Activated naive CD4-positive, alpha-beta T cell treated with anti-CD3 and anti-CD28 coated beads, Interleukin-2, amount 50 U/mL, for 72 hours (primary cell): ENCODE data around the gene CYP51A1. TPM values are rescaled to one million over a fixed set of nuclear protein-coding genes. Genes with fewer than 3 reads are reported as not detected.
"Not testable (repeated sequence)": the region's sequence is repeated elsewhere in the genome, so short reads cannot be mapped to it uniquely, and the experiment has no call there.

Experiments
- ATAC-seq, 2 donors: fragments of 150-1000 bp; cut with Tn5 transposase; 2 replicates each; pipeline ENCODE4 v1.10.0; 2021; ENCODE audit warnings: mild to moderate bottlenecking in 2 of 2, moderate library complexity in 2 of 2
- DNase-seq, 2 donors: peaks; one replicate each; pipeline ENCODE4 v3.0.0; 2021 to 2022; ENCODE audit warnings: low spot score in 2 of 2
- H3K27ac Mint-ChIP-seq, 2 donors: one replicate each; pipeline ENCODE4 v1.8.0; 2022; ENCODE audit warnings: mild to moderate bottlenecking in 2 of 2, mixed read lengths in 2 of 2
- H3K36me3 Mint-ChIP-seq, 2 donors: one replicate each; pipeline ENCODE4 v1.8.0; 2022; ENCODE audit warnings: mixed read lengths in 2 of 2
- H3K9me3 Mint-ChIP-seq, 2 donors: one replicate each; pipeline ENCODE4 v1.8.0; 2022; ENCODE audit warnings: mixed read lengths in 2 of 2
- total RNA-seq, 2 donors: library from RNA; stranded (reverse); gene quantifications; one replicate each; pipeline ENCODE4 v1.2.3, GENCODE V29; 2022

CYP51A1 gene
- total RNA-seq: 10 to 100 TPM; 25.5 to 46.5 TPM

DNA sequence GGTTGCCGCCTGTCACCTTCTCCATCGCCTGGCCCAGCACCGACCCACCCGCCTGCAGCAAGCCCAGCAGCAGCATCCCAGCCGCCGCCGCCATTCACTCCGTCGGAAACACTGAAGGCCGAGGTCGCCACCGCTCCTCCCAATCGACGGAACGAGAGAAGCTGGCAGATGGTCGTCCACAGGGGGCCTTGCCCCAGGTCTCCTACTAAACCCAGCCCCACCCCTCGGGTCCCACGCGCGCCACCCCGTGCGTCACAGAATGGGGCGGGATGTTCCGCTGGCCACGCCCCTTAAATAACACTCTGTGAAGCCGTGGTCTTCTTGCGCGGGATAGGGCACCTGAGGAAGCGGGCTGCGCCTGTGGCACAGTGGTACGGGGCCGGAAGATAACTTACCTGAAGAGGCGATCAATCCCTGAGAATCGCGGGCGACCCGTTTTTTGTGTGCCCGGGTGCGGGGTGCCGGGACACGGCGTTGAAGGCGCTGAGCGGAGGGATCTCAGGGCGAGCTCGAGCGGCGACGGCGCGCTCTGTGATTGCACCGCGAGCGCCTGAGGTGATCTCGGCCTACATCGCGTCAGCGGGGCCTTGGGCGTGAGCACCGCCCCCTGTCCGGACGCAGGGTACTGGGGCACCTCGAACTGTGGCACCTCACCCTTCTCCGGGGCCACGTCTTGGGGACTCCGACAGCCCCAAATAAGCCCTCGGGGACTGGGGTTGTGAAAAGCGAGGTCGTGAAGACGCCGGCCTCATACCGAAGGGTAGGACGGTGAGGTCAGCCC is at the start of gene CYP51A1:
Gene CYP51A1 (minus strand): TSS at position 207 of the 781 bp plus-strand sequence. CDS start 113 bp downstream, at position 94.
- H3K9me3 Mint-ChIP-seq: no peaks in the 10 kb centered on the region

GRCh38 chr7:92178928-92179924 is 44.9 kb upstream of the CYP51A1 start, which contains the start of gene LRRD1:
Gene LRRD1, minus strand, starts transcription at chr7:92179142. Its CDS starts 13,940 bp downstream, at chr7:92165202.
- Mint-ChIP-seq H3K36me3 (no peaks in the 10 kb centered on the region), H3K27ac (peak within 1 kb of the TSS in 1 of 2 donors; percentile 40), H3K9me3 (no peaks in the 10 kb centered on the region)
- peak; percentile 92 to 99 for DNase-seq
- peak; percentile 100 for ATAC-seq

More for the DNA sequence above, at the start of gene CYP51A1:
- DNase-seq (peak; percentile 92 to 93), ATAC-seq (peak; percentile 92 to 94)
- Mint-ChIP-seq H3K36me3 (peaks cover 12 to 15% of the 10 kb centered on the region in 2 donors), H3K27ac (peak within 1 kb of the TSS; percentile 93 to 97)

DNA sequence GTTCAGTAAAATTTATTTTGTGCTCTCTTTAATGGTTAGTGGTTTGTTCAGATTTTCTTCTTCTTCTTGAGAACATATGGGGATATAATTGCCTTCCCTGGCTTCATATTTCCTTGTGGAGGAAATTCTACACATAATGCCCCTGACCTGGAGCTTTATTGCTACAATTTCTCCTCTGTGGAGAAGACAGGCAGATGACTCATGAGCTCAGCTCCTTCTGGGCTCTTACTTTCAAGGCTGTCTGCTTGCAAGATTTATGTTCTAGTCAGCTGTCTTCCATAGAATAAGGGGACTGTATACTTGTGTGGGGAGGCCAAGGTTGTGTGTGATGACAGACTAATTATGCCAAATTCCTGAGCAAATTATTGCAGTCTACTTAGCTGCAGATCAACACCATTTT is 43.1 kb upstream of the CYP51A1 start:
- Mint-ChIP-seq H3K9me3 (no peaks in the 10 kb centered on the region), H3K36me3 (no peaks in the 10 kb centered on the region), H3K27ac (no peak overlapping the region)
- DNase-seq (no peak), ATAC-seq (no peak)

GRCh38 chr7:92169529-92169928 is 35.3 kb upstream of the CYP51A1 start:
- not testable (repeated sequence) for H3K27ac Mint-ChIP-seq, ATAC-seq, H3K36me3 Mint-ChIP-seq, DNase-seq, H3K9me3 Mint-ChIP-seq

DNA sequence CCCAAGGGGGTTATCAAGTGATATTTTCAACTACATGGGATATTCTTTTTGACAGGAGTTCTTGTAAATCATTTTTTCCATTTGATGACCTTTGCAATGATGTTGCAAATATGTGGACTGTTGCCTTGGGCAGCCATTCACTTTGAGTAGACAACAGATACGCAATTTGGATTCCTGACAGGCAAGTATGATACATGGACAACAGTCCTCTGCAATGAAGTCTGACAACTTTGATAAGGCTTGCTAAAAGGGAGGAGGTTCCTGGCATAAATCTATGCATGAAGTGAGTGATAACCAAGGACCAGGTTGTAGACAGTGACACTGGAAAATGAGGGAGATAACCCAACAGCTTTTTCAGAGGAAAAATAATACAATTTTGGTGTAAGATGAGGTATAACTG is 27.0 kb upstream of the CYP51A1 start:
- no peaks in the 10 kb centered on the region for H3K9me3 Mint-ChIP-seq
- no peaks in the 10 kb centered on the region for H3K36me3 Mint-ChIP-seq
- ATAC-seq (no peak), DNase-seq (no peak)
- no peak overlapping the region for H3K27ac Mint-ChIP-seq

- no peak for ATAC-seq
- H3K9me3 Mint-ChIP-seq: no peaks in the 10 kb centered on the region
- DNase-seq: no peak
- H3K36me3 Mint-ChIP-seq: no peaks in the 10 kb centered on the region
- no peak overlapping the region for H3K27ac Mint-ChIP-seq
These were observed 24.6 kb upstream of the CYP51A1 start for GRCh38 chr7:92158660-92159575.

- H3K9me3 Mint-ChIP-seq: no peaks in the 10 kb centered on the region
- ATAC-seq (no peak), DNase-seq (no peak)
- no peak overlapping the region for H3K27ac Mint-ChIP-seq
- H3K36me3 Mint-ChIP-seq: no peaks in the 10 kb centered on the region
These were observed 22.7 kb upstream of the CYP51A1 start for GRCh38 chr7:92156990-92157389.

DNA sequence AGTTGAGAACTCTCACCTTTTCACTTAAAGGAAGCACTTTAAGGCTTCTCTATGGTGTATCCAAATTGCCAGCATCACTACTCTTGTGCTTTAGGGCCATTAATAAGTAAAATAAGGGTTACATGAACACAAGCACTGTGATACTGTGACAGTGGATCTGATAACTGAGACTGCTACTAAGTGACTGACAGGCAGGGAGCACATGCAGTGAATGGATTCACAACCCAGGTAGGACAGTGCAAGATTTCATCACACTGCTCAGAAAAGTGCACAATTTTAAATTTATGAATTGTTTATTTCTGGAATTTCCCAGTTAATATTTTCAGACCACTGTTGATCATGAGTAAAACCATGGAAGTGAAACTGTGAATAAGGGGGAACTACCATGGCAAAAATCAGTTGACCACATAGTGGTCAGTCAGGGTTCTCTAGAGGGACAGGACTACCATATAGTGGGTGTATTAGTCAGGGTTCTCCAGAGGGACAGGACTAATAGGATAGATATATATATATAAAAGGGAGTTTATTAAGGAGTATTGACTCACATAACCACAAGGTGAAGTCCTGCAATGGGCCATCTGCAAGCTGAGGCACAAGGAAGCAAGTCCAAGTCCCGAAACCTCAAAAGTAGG is 20.9 kb upstream of the CYP51A1 start:
- H3K9me3 Mint-ChIP-seq: no peaks in the 10 kb centered on the region
- H3K27ac Mint-ChIP-seq: no peak overlapping the region
- DNase-seq: no peak
- no peaks in the 10 kb centered on the region for H3K36me3 Mint-ChIP-seq
- no peak for ATAC-seq

DNA sequence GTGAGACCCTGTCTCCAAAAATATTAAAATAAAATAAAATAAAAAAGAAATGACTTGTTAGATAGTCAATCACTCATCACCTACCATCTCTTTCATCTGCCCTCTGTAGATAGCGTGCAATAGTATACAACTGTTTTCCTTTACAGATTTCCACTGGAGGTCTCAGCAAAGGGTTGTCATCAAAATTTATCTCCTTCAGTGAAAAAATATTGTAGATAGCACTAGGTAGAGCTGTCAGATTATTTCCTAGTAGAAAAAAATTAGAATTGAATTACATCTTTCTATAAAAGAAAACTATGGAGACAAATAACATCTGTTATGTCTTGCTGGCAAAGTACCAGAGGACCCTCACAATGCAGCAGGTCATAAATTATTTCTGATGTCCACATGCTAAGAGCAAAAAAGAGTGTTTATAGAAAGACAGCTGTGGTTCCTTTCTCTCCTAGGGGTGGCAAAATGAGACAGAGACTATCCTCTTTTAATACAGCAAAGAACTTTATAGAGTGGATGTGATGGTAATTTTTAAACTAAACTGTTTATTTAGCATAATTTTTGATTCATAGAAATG is 16.3 kb upstream of the CYP51A1 start:
- Mint-ChIP-seq H3K9me3 (no peaks in the 10 kb centered on the region), H3K36me3 (no peaks in the 10 kb centered on the region), H3K27ac (no peak overlapping the region)
- ATAC-seq (no peak), DNase-seq (no peak)

DNA sequence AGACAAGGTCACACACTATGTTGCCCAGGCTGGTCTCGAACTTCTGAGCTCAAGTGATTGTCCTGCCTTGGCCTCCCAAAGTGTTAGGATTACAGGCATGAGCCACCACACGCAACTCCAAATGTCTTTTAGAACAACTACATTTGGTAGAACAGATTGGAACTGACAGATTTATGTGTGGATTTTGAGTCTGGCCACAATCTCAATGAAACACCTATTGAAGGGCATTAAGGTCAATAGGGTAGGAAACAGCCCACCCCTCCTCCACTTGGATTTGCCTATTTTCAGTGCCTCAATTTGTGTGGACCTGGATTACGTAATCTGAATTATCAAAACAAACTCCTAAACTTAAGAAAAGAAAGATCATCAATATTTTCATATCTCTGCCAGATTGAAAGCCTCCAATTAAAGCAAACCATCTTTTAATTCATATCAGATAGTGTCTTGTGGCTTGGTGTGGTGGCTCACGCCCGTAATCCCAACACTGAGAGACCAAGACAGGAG is 15.5 kb upstream of the CYP51A1 start:
- H3K36me3 Mint-ChIP-seq: no peaks in the 10 kb centered on the region
- DNase-seq (no peak), ATAC-seq (no peak)
- H3K9me3 Mint-ChIP-seq: no peaks in the 10 kb centered on the region
- H3K27ac Mint-ChIP-seq: no peak overlapping the region

- not testable (repeated sequence) for ATAC-seq, H3K9me3 Mint-ChIP-seq, DNase-seq, H3K36me3 Mint-ChIP-seq, H3K27ac Mint-ChIP-seq
These were observed 9.1 kb upstream of the CYP51A1 start for GRCh38 chr7:92143192-92143880.

GRCh38 chr7:92142791-92143190 is 8.5 kb upstream of the CYP51A1 start:
- H3K9me3 Mint-ChIP-seq, DNase-seq, H3K27ac Mint-ChIP-seq, ATAC-seq, H3K36me3 Mint-ChIP-seq: not testable (repeated sequence)

- no peak overlapping the region for H3K27ac Mint-ChIP-seq
- DNase-seq (no peak), ATAC-seq (no peak)
- H3K9me3 Mint-ChIP-seq: no peaks in the 10 kb centered on the region
- no peaks in the 10 kb centered on the region for H3K36me3 Mint-ChIP-seq
These were observed 6.9 kb upstream of the CYP51A1 start for GRCh38 chr7:92141161-92141560.

DNA sequence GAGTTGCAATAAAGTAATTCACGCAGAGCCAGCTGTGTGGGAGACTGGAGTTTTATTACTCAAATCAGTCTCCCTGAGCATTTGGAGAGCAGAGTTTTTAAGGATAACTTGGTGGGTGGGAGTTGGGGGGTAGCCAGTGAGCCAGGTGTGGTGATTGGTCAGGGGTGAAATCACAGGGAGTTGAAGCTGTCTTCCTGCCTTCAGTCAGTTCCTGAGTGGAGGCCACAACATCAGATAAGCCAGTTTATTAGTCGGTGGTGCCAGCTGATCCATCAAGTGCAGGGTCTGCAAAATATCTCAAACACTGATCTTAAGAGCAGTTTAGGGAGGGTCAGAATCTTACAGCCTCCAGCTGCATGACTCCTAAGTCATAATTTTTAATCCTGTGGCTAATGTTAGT is 3.3 kb upstream of the CYP51A1 start:
- Mint-ChIP-seq H3K27ac (no peak overlapping the region), H3K9me3 (no peaks in the 10 kb centered on the region), H3K36me3 (peaks cover 7 to 9% of the 10 kb centered on the region in 2 donors)
- ATAC-seq (no peak), DNase-seq (no peak)
